ENCODE data around the gene YLPM1.

The YLPM1 gene

DNA sequence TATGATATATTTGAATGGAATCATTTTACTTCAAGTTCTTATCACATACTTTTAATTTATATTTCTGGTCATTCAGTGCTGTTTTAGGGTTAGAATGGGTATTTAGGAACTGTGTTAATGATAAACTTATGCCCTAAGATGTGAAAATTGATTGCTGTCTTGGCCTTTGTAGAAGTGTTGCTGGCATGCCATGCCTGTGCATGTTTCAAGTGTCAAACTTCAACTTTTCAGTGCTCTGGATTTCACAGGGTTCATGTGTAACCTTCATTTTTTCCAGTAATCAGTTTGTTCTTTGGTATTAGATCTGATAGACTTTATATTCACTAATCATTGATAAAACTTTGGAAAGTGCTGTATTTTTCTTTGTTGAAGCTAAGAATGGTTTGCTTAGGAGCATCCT is 36.6 kb downstream of the YLPM1 start:
- H3K4me1 ChIP-seq (ENCODE audit: control insufficient read depth, insufficient read depth, low read length) = 0 out of 2 replicates have a peak, but pooled peaks cover 3% of the 10 kb centered on the region
- H3K4me3 ChIP-seq (ENCODE audit: low read depth, low read length) = no peak overlapping the region
- H3K27ac ChIP-seq (ENCODE audit: extremely low read depth, low read depth, low read length) = 0 out of 2 replicates have a peak overlapping the region, but pooled peaks have one; percentile 2
- TF ChIP-seq, protein P1, sequence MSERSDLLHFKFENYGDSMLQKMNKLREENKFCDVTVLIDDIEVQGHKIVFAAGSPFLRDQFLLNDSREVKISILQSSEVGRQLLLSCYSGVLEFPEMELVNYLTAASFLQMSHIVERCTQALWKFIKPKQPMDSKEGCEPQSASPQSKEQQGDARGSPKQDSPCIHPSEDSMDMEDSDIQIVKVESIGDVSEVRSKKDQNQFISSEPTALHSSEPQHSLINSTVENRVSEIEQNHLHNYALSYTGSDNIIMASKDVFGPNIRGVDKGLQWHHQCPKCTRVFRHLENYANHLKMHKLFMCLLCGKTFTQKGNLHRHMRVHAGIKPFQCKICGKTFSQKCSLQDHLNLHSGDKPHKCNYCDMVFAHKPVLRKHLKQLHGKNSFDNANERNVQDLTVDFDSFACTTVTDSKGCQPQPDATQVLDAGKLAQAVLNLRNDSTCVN (tag by site-specific recombination; optimal IDR thresholded peaks at IDR 0.05) = no peak
- TF ChIP-seq ZFP37 (tag by site-specific recombination; IDR thresholded peaks at IDR 0.05) = no peak
- H3K36me3 ChIP-seq (ENCODE audit: control insufficient read depth in 2 of 2, insufficient read depth in 1 of 2, low read length in 2 of 2) = peaks cover 43 to 69% of the 10 kb centered on the region in 2 experiments
- no peaks in the 10 kb centered on the region for H3K9me3 ChIP-seq (ENCODE audit: control insufficient read depth, insufficient read depth, low read depth, low read length)
- ChIA-PET CTCF (interaction anchor here (0.8 kb wide), 1 partner anchor 191 kb away, joined by 3 read pairs; no protein-coding TSS in a partner anchor), POLR2A (no interaction called here)

DNA sequence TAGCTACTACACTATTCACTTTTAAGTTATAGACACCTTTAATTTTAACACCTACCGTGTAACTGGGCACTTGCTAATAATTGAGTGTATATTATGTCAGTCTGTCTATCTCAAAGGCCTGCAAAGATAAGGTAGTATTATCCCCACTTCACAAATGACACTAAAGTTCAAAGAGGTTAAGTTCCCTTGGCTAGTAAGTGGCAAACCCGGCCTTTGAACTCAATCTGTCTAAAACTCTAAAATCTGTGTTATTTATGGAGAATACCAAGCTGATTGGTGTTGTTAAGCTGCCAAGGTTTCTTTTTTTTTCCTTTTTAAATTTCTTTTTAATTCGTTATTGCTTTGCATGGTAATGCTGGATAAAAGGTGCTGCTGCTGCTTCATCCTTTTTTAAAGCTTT is 37.7 kb downstream of the YLPM1 start:
- POLR2A ChIA-PET = no interaction called here
- CTCF ChIA-PET = no interaction called here
- TF ChIP-seq, protein P2, sequence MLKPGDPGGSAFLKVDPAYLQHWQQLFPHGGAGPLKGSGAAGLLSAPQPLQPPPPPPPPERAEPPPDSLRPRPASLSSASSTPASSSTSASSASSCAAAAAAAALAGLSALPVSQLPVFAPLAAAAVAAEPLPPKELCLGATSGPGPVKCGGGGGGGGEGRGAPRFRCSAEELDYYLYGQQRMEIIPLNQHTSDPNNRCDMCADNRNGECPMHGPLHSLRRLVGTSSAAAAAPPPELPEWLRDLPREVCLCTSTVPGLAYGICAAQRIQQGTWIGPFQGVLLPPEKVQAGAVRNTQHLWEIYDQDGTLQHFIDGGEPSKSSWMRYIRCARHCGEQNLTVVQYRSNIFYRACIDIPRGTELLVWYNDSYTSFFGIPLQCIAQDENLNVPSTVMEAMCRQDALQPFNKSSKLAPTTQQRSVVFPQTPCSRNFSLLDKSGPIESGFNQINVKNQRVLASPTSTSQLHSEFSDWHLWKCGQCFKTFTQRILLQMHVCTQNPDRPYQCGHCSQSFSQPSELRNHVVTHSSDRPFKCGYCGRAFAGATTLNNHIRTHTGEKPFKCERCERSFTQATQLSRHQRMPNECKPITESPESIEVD (tag by site-specific recombination; IDR thresholded peaks at IDR 0.05) = no peak
- TF ChIP-seq SCRT1 (tag by site-specific recombination; IDR thresholded peaks at IDR 0.05; ENCODE audit: borderline replicate concordance) = no peak
- TF ChIP-seq, protein P3, sequence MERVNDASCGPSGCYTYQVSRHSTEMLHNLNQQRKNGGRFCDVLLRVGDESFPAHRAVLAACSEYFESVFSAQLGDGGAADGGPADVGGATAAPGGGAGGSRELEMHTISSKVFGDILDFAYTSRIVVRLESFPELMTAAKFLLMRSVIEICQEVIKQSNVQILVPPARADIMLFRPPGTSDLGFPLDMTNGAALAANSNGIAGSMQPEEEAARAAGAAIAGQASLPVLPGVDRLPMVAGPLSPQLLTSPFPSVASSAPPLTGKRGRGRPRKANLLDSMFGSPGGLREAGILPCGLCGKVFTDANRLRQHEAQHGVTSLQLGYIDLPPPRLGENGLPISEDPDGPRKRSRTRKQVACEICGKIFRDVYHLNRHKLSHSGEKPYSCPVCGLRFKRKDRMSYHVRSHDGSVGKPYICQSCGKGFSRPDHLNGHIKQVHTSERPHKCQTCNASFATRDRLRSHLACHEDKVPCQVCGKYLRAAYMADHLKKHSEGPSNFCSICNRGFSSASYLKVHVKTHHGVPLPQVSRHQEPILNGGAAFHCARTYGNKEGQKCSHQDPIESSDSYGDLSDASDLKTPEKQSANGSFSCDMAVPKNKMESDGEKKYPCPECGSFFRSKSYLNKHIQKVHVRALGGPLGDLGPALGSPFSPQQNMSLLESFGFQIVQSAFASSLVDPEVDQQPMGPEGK (tag by site-specific recombination; IDR thresholded peaks at IDR 0.05) = no peak
- TF ChIP-seq, protein P4, sequence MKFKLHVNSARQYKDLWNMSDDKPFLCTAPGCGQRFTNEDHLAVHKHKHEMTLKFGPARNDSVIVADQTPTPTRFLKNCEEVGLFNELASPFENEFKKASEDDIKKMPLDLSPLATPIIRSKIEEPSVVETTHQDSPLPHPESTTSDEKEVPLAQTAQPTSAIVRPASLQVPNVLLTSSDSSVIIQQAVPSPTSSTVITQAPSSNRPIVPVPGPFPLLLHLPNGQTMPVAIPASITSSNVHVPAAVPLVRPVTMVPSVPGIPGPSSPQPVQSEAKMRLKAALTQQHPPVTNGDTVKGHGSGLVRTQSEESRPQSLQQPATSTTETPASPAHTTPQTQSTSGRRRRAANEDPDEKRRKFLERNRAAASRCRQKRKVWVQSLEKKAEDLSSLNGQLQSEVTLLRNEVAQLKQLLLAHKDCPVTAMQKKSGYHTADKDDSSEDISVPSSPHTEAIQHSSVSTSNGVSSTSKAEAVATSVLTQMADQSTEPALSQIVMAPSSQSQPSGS (tag by site-specific recombination; IDR thresholded peaks at IDR 0.05; ENCODE audit: low read depth) = no peak
- TF ChIP-seq ZNF514 (tag by site-specific recombination; IDR thresholded peaks at IDR 0.05) = no peak
- no peak for TF ChIP-seq ZBTB8A (tag by site-specific recombination; IDR thresholded peaks at IDR 0.05)
- TF ChIP-seq, protein P5, sequence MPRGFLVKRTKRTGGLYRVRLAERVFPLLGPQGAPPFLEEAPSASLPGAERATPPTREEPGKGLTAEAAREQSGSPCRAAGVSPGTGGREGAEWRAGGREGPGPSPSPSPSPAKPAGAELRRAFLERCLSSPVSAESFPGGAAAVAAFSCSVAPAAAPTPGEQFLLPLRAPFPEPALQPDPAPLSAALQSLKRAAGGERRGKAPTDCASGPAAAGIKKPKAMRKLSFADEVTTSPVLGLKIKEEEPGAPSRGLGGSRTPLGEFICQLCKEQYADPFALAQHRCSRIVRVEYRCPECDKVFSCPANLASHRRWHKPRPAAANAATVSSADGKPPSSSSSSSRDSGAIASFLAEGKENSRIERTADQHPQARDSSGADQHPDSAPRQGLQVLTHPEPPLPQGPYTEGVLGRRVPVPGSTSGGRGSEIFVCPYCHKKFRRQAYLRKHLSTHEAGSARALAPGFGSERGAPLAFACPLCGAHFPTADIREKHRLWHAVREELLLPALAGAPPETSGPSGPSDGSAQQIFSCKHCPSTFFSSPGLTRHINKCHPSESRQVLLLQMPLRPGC (tag by site-specific recombination; IDR thresholded peaks at IDR 0.05) = no peak
- TF ChIP-seq ZNF610 (tag by site-specific recombination; IDR thresholded peaks at IDR 0.05; ENCODE audit: borderline replicate concordance) = no peak
- TF ChIP-seq, protein P6, sequence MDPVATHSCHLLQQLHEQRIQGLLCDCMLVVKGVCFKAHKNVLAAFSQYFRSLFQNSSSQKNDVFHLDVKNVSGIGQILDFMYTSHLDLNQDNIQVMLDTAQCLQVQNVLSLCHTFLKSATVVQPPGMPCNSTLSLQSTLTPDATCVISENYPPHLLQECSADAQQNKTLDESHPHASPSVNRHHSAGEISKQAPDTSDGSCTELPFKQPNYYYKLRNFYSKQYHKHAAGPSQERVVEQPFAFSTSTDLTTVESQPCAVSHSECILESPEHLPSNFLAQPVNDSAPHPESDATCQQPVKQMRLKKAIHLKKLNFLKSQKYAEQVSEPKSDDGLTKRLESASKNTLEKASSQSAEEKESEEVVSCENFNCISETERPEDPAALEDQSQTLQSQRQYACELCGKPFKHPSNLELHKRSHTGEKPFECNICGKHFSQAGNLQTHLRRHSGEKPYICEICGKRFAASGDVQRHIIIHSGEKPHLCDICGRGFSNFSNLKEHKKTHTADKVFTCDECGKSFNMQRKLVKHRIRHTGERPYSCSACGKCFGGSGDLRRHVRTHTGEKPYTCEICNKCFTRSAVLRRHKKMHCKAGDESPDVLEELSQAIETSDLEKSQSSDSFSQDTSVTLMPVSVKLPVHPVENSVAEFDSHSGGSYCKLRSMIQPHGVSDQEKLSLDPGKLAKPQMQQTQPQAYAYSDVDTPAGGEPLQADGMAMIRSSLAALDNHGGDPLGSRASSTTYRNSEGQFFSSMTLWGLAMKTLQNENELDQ (tag by site-specific recombination; IDR thresholded peaks at IDR 0.05; ENCODE audit: low read depth) = no peak
- TF ChIP-seq YY1 (tag by site-specific recombination; IDR thresholded peaks at IDR 0.05) = no peak
- no peak for TF ChIP-seq ZNF560 (tag by site-specific recombination; IDR thresholded peaks at IDR 0.05; ENCODE audit: borderline replicate concordance)
- TF ChIP-seq KLF7 (tag by site-specific recombination; IDR thresholded peaks at IDR 0.05; ENCODE audit: borderline replicate concordance) = no peak
- no peak for TF ChIP-seq ZNF596 (tag by site-specific recombination; IDR thresholded peaks at IDR 0.05)
- TF ChIP-seq, protein P7, sequence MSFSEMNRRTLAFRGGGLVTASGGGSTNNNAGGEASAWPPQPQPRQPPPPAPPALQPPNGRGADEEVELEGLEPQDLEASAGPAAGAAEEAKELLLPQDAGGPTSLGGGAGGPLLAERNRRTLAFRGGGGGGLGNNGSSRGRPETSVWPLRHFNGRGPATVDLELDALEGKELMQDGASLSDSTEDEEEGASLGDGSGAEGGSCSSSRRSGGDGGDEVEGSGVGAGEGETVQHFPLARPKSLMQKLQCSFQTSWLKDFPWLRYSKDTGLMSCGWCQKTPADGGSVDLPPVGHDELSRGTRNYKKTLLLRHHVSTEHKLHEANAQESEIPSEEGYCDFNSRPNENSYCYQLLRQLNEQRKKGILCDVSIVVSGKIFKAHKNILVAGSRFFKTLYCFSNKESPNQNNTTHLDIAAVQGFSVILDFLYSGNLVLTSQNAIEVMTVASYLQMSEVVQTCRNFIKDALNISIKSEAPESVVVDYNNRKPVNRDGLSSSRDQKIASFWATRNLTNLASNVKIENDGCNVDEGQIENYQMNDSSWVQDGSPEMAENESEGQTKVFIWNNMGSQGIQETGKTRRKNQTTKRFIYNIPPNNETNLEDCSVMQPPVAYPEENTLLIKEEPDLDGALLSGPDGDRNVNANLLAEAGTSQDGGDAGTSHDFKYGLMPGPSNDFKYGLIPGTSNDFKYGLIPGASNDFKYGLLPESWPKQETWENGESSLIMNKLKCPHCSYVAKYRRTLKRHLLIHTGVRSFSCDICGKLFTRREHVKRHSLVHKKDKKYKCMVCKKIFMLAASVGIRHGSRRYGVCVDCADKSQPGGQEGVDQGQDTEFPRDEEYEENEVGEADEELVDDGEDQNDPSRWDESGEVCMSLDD (tag by site-specific recombination; IDR thresholded peaks at IDR 0.05) = no peak
- no peak for TF ChIP-seq GLI4 (tag by site-specific recombination; IDR thresholded peaks at IDR 0.05)
- TF ChIP-seq, protein P8, sequence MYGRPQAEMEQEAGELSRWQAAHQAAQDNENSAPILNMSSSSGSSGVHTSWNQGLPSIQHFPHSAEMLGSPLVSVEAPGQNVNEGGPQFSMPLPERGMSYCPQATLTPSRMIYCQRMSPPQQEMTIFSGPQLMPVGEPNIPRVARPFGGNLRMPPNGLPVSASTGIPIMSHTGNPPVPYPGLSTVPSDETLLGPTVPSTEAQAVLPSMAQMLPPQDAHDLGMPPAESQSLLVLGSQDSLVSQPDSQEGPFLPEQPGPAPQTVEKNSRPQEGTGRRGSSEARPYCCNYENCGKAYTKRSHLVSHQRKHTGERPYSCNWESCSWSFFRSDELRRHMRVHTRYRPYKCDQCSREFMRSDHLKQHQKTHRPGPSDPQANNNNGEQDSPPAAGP (tag by site-specific recombination; IDR thresholded peaks at IDR 0.05) = no peak

More for the DNA sequence above, 37.7 kb downstream of the YLPM1 start:
- Histone ChIP-seq H3K27ac (ENCODE audit: extremely low read depth, low read depth, low read length) (no peak overlapping the region), H3K4me3 (ENCODE audit: low read depth, low read length) (no peak overlapping the region), H3K4me1 (ENCODE audit: control insufficient read depth, insufficient read depth, low read length) (0 out of 2 replicates have a peak, but pooled peaks cover 3% of the 10 kb centered on the region), H3K9me3 (ENCODE audit: control insufficient read depth, insufficient read depth, low read depth, low read length) (no peaks in the 10 kb centered on the region), H3K36me3 (ENCODE audit: control insufficient read depth in 2 of 2, insufficient read depth in 1 of 2, low read length in 2 of 2) (peaks cover 49 to 64% of the 10 kb centered on the region in 2 experiments)

All from HEK293 (cell line).